HG02973 (cell line): ENCODE results near the gene URB2.
"Not testable (repeated sequence)": the region's sequence is repeated elsewhere in the genome, so short reads cannot be mapped to it uniquely, and the experiment has no call there.

Experiments
- ATAC-seq: cut with Tn5 transposase; IDR thresholded peaks from one replicate; pipeline ENCODE4 v1.9.1; 2021; ENCODE audit warnings: moderate library complexity; ENCODE audit not compliant: unreplicated experiment

URB2 gene

GRCh38 chr1:229689904-229690303 is 63.9 kb downstream of the URB2 start:
- no peak for ATAC-seq

- no peak for ATAC-seq
These were observed 64.6 kb downstream of the URB2 start for GRCh38 chr1:229690662-229691061.

- no peak for ATAC-seq
These were observed 65.3 kb downstream of the URB2 start for GRCh38 chr1:229691362-229691761.

GRCh38 chr1:229693129-229693900 is 67.3 kb downstream of the URB2 start:
- ATAC-seq: no peak

GRCh38 chr1:229694053-229694693 is 68.1 kb downstream of the URB2 start:
- no peak for ATAC-seq

GRCh38 chr1:229696385-229696784 is 70.3 kb downstream of the URB2 start:
- ATAC-seq: no peak

GRCh38 chr1:229699613-229700267 is 73.7 kb downstream of the URB2 start:
- ATAC-seq: no peak

- ATAC-seq: no peak
These were observed 78.1 kb downstream of the URB2 start for GRCh38 chr1:229704157-229704556.

GRCh38 chr1:229705152-229705551 is 79.1 kb downstream of the URB2 start:
- not testable (repeated sequence) for ATAC-seq

- ATAC-seq: not testable (repeated sequence)
These were observed 81.1 kb downstream of the URB2 start for GRCh38 chr1:229707127-229707526.

GRCh38 chr1:229709500-229710013 is 83.5 kb downstream of the URB2 start:
- no peak for ATAC-seq
